Measurements from ENCODE around the gene CTBP2. TPM values are rescaled to one million over a fixed set of nuclear protein-coding genes. Genes with fewer than 3 reads are reported as not detected.

Gene CTBP2
- total RNA-seq, 1 experiment from 2014 or later = 191 TPM

DNA sequence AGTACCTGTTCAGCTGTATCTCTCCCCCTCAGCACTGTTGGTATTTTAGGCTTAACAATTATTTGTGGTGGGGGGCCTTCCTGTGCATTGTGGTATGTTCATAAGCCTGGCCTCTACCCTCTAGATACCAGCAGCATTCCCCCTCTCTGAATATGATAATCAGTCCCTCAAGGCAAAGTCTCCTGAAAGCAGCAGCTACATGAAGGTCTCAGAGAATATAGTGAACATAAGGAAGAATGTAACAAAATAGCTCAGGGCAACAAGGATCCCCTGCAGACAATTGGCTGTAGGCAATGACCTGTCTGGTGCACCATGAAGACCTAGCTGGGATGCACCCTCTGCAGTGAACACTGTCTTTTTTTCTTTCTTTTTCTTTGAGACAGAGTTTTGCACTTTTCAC is 86.4 kb downstream of the CTBP2 start:
- no peaks in the 10 kb centered on the region for H3K27me3 Mint-ChIP-seq (ENCODE audit: low read depth)
- H3K27ac Mint-ChIP-seq = no peak overlapping the region
- H3K9me3 Mint-ChIP-seq = 0 out of 2 replicates have a peak, but pooled peaks cover 4% of the 10 kb centered on the region
- ChIA-PET POLR2A (no interaction called here), CTCF (interaction anchor here (1.6 kb wide), 1 partner anchor 12 kb away, joined by 5 read pairs; no protein-coding TSS in a partner anchor)
- peaks cover 51% of the 10 kb centered on the region for H3K36me3 Mint-ChIP-seq
- peaks cover 50% of the 10 kb centered on the region for H3K4me1 Mint-ChIP-seq
- DNase-seq (ENCODE audit: low spot score) = no peak
- no peak for ATAC-seq
- H3K4me3 Mint-ChIP-seq = no peak overlapping the region
- TF ChIP-seq FOXK1 (CRISPR knock-in tag; IDR thresholded peaks at IDR 0.05) (no peak), GTF2I (CRISPR knock-in tag; conservative IDR thresholded peaks at IDR 0.05) (no peak), ZBTB21 (CRISPR knock-in tag; IDR thresholded peaks at IDR 0.05; ENCODE audit: borderline replicate concordance) (no peak), ZNF416 (CRISPR knock-in tag; IDR thresholded peaks at IDR 0.05) (no peak), HMGA2 (CRISPR knock-in tag; IDR thresholded peaks at IDR 0.05) (no peak), ZNF396 (CRISPR knock-in tag; IDR thresholded peaks at IDR 0.05; ENCODE audit: borderline replicate concordance) (no peak), SOX15 (CRISPR knock-in tag; IDR thresholded peaks at IDR 0.05) (no peak)
- TF ChIP-seq, protein P1, sequence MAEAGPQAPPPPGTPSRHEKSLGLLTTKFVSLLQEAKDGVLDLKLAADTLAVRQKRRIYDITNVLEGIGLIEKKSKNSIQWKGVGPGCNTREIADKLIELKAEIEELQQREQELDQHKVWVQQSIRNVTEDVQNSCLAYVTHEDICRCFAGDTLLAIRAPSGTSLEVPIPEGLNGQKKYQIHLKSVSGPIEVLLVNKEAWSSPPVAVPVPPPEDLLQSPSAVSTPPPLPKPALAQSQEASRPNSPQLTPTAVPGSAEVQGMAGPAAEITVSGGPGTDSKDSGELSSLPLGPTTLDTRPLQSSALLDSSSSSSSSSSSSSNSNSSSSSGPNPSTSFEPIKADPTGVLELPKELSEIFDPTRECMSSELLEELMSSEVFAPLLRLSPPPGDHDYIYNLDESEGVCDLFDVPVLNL (CRISPR knock-in tag; IDR thresholded peaks at IDR 0.05; ENCODE audit: borderline replicate concordance, low read depth) = no peak
- TF ChIP-seq, protein P2, sequence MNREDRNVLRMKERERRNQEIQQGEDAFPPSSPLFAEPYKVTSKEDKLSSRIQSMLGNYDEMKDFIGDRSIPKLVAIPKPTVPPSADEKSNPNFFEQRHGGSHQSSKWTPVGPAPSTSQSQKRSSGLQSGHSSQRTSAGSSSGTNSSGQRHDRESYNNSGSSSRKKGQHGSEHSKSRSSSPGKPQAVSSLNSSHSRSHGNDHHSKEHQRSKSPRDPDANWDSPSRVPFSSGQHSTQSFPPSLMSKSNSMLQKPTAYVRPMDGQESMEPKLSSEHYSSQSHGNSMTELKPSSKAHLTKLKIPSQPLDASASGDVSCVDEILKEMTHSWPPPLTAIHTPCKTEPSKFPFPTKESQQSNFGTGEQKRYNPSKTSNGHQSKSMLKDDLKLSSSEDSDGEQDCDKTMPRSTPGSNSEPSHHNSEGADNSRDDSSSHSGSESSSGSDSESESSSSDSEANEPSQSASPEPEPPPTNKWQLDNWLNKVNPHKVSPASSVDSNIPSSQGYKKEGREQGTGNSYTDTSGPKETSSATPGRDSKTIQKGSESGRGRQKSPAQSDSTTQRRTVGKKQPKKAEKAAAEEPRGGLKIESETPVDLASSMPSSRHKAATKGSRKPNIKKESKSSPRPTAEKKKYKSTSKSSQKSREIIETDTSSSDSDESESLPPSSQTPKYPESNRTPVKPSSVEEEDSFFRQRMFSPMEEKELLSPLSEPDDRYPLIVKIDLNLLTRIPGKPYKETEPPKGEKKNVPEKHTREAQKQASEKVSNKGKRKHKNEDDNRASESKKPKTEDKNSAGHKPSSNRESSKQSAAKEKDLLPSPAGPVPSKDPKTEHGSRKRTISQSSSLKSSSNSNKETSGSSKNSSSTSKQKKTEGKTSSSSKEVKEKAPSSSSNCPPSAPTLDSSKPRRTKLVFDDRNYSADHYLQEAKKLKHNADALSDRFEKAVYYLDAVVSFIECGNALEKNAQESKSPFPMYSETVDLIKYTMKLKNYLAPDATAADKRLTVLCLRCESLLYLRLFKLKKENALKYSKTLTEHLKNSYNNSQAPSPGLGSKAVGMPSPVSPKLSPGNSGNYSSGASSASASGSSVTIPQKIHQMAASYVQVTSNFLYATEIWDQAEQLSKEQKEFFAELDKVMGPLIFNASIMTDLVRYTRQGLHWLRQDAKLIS (CRISPR knock-in tag; IDR thresholded peaks at IDR 0.05; ENCODE audit: borderline replicate concordance) = no peak
- TF ChIP-seq, protein P3, sequence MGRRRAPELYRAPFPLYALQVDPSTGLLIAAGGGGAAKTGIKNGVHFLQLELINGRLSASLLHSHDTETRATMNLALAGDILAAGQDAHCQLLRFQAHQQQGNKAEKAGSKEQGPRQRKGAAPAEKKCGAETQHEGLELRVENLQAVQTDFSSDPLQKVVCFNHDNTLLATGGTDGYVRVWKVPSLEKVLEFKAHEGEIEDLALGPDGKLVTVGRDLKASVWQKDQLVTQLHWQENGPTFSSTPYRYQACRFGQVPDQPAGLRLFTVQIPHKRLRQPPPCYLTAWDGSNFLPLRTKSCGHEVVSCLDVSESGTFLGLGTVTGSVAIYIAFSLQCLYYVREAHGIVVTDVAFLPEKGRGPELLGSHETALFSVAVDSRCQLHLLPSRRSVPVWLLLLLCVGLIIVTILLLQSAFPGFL (CRISPR knock-in tag; IDR thresholded peaks at IDR 0.05; ENCODE audit: borderline replicate concordance) = no peak
- TF ChIP-seq, protein P4, sequence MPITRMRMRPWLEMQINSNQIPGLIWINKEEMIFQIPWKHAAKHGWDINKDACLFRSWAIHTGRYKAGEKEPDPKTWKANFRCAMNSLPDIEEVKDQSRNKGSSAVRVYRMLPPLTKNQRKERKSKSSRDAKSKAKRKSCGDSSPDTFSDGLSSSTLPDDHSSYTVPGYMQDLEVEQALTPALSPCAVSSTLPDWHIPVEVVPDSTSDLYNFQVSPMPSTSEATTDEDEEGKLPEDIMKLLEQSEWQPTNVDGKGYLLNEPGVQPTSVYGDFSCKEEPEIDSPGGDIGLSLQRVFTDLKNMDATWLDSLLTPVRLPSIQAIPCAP (CRISPR knock-in tag; IDR thresholded peaks at IDR 0.05) = no peak
- TF ChIP-seq, protein P5, sequence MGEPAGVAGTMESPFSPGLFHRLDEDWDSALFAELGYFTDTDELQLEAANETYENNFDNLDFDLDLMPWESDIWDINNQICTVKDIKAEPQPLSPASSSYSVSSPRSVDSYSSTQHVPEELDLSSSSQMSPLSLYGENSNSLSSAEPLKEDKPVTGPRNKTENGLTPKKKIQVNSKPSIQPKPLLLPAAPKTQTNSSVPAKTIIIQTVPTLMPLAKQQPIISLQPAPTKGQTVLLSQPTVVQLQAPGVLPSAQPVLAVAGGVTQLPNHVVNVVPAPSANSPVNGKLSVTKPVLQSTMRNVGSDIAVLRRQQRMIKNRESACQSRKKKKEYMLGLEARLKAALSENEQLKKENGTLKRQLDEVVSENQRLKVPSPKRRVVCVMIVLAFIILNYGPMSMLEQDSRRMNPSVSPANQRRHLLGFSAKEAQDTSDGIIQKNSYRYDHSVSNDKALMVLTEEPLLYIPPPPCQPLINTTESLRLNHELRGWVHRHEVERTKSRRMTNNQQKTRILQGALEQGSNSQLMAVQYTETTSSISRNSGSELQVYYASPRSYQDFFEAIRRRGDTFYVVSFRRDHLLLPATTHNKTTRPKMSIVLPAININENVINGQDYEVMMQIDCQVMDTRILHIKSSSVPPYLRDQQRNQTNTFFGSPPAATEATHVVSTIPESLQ (CRISPR knock-in tag; IDR thresholded peaks at IDR 0.05) = no peak

DNA sequence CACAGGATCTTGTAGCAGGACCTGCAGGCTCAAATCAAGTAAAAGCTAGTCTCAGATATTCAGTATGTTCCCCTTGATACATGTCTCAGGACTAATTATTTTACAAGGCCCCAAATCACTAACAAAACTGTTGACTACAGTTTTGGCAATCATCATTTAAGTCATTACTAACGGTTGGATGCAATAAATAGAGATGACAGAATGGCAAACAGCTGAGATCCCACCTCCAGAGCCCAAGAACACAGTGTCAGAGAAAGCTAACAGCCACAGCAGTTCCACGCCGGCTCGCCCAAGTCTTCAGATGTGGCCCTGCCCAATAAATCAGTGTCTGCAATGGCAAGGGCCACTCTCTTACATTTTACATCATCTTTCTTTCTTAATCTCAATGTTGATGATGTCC is 87.6 kb downstream of the CTBP2 start:
- Mint-ChIP-seq H3K27me3 (ENCODE audit: low read depth) (no peaks in the 10 kb centered on the region), H3K9me3 (0 out of 2 replicates have a peak, but pooled peaks cover 4% of the 10 kb centered on the region), H3K36me3 (peaks cover 51% of the 10 kb centered on the region), H3K4me1 (peaks cover 55% of the 10 kb centered on the region), H3K4me3 (no peak overlapping the region), H3K27ac (no peak overlapping the region)
- DNase-seq (ENCODE audit: low spot score) (no peak), ATAC-seq (no peak)
- POLR2A ChIA-PET = interaction anchor here (1.1 kb wide), 1 partner anchor 31 kb away, joined by 6 read pairs; no protein-coding TSS in a partner anchor
- CTCF ChIA-PET = interaction anchor here (0.6 to 1.2 kb wide), 3 partner anchors 12 to 25 kb away, joined by 3 to 4 read pairs (median 3); no protein-coding TSS in a partner anchor
- TF ChIP-seq, protein P6, sequence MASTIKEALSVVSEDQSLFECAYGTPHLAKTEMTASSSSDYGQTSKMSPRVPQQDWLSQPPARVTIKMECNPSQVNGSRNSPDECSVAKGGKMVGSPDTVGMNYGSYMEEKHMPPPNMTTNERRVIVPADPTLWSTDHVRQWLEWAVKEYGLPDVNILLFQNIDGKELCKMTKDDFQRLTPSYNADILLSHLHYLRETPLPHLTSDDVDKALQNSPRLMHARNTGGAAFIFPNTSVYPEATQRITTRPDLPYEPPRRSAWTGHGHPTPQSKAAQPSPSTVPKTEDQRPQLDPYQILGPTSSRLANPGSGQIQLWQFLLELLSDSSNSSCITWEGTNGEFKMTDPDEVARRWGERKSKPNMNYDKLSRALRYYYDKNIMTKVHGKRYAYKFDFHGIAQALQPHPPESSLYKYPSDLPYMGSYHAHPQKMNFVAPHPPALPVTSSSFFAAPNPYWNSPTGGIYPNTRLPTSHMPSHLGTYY (CRISPR knock-in tag; IDR thresholded peaks at IDR 0.05) = no peak
- TF ChIP-seq MYBL2 (CRISPR knock-in tag; IDR thresholded peaks at IDR 0.05) = no peak
- no peak for TF ChIP-seq ATF1 (CRISPR knock-in tag; IDR thresholded peaks at IDR 0.05)
- TF ChIP-seq GTF2I (CRISPR knock-in tag; conservative IDR thresholded peaks at IDR 0.05) = no peak
- TF ChIP-seq FOXK1 (CRISPR knock-in tag; IDR thresholded peaks at IDR 0.05) = no peak
- TF ChIP-seq JAZF1 (CRISPR knock-in tag; IDR thresholded peaks at IDR 0.05) = no peak
- TF ChIP-seq, protein P7, sequence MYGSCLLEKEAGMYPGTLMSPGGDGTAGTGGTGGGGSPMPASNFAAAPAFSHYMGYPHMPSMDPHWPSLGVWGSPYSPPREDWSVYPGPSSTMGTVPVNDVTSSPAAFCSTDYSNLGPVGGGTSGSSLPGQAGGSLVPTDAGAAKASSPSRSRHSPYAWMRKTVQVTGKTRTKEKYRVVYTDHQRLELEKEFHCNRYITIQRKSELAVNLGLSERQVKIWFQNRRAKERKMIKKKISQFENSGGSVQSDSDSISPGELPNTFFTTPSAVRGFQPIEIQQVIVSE (CRISPR knock-in tag; IDR thresholded peaks at IDR 0.05; ENCODE audit: borderline replicate concordance) = no peak
- TF ChIP-seq CREM (CRISPR knock-in tag; IDR thresholded peaks at IDR 0.05) = no peak
- no peak for TF ChIP-seq ZNF671 (CRISPR knock-in tag; IDR thresholded peaks at IDR 0.05)
- no peak for TF ChIP-seq RELA (CRISPR knock-in tag; IDR thresholded peaks at IDR 0.05; ENCODE audit: borderline replicate concordance)
- TF ChIP-seq, protein P8, sequence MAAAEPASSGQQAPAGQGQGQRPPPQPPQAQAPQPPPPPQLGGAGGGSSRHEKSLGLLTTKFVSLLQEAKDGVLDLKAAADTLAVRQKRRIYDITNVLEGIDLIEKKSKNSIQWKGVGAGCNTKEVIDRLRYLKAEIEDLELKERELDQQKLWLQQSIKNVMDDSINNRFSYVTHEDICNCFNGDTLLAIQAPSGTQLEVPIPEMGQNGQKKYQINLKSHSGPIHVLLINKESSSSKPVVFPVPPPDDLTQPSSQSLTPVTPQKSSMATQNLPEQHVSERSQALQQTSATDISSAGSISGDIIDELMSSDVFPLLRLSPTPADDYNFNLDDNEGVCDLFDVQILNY (CRISPR knock-in tag; IDR thresholded peaks at IDR 0.05) = no peak

Data from WTC11 (cell line).